GDM1 (cell line): ENCODE data around the gene ZBTB40.

Experiments used
- DNase-seq: peaks from one replicate; lab custom pipeline; 2025; lab: John Stamatoyannopoulos, UW

ZBTB40 gene

DNA sequence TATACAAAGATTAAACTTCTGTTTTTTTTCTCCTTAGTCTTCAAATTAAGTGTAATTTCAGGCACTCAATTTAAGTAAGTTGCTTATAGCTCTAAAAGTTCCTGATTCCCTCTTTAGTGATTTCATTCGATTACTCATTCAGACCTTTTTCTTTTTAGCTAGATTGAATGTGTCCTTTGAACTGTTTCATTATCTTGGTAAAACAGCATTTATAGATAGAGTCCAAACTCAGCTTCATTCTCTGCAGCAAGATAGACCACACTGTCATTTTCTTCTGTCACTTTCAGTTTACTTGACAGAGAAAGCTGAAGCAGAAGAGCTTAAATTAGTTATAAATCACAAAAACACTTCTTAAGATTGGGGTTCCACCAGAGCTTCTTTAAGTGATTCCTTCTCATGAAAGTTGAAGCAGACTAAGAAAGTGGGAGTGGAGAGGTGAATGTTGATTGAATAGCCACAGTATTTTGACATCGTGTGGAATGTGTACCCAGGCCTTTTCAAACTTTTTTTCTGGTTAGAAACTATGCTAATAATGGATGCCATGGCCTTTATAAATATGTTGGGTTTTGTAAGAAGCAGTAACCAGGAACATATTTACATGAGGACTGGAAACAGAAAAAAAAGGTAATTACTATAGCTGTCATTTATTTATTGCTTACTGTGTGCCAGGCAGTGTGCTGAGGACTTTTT lies 52.2 kb downstream of the ZBTB40 start:
- DNase-seq, result no peak

DNA sequence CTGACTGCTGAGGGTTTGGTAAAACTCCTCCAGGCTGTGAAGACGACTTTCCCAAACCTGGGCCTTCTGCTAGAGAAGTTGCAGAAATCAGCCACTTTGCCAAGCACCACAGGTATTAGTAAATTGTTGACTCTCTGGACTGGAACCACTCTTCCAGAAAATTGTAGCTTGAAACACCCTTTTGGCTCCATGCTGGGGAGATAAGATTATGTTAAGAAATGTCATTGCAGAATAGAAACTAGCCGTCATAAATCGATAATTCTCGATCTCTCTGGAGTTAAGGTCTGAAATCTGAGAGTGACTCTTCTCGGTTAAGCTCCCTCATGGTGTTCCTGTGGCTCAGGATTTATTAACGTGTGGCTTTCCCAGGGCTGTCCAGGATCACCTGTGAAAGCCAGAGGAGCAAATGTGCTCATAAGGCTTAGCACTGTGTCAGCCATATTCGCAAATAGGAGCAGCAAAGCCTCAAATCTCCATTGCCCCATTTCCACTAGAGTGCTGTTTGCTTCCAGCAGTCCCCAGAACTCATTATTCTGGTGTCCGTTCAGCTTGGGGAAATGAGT lies 54.6 kb downstream of the ZBTB40 start:
- DNase-seq, result no peak

DNA sequence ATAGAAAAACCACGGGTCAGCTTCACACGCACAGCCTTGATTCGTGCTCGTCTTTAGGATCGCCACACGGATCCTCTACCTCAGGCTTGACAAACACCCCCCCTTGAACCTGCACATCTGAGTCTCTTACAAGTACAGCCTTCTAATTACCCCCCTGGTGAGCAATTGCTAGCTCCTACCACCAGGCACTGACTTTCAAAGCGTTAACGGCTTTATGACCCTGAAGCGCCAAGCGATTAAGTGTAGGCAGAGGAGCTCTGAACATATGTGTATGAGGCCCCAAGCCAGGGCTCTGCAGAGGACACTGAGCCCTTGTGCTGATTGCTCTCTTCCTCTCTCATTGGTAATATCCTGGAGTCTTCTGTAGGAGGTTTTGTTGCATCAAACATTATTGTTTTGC lies 55.9 kb downstream of the ZBTB40 start:
- DNase-seq, result no peak

DNA sequence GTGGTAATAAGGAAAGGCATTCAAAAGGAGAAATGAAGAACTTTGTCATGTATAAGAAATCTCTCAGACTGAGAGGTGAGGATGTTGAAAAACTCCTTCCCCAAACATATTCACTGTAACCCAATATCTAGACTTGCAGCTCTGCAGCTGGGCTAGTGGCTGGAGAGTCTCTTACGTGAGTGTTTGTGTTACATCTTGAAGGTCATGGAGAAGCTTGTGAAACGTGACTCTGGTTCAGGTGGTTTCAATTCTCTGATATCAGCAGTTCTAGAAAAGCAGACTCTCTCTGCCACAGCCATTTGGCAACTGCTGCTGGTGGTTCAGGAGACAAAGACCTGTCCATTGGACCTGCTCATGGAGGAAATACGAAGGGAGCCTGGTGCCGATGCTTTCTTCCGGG lies 56.7 kb downstream of the ZBTB40 start:
- DNase-seq, result no peak

DNA sequence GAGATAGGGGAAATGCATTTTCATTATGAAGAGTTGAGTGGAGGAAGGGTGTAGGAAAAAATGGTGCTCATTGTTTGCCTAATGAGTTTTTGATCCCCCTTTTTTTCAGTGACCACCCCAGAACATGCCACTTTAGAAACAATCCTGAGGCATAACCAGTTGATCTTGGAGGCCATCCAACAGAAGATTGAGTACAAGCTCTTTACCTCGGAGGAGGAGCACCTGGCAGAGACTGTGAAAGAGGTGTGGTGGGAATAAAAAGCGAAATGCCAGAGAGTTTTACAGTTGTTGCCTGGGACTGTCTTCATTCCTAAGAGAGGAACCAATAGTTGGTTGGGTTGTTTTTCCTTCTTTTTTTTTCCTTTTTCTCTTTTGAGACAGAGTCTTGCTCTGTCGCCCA lies 57.3 kb downstream of the ZBTB40 start:
- DNase-seq, result no peak

DNA sequence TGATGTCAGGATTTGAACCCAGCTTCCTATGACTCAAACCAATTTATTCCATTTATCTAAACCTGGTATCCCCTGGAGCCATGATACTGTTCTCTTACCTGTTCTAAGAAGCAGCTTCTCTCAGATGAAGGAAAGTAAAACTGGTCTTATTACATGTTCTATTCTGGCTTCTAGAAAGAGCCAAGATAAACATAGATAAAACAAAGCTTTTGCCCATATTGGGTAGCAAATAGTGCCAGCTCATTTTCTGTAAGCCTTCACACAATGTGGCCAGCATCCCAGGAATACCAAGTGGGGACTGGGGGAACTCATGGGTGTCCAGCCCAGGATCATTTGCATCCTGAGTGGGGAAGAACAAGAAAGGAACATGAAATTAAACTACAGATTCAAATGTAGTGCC lies 58.2 kb downstream of the ZBTB40 start:
- no peak for DNase-seq

DNA sequence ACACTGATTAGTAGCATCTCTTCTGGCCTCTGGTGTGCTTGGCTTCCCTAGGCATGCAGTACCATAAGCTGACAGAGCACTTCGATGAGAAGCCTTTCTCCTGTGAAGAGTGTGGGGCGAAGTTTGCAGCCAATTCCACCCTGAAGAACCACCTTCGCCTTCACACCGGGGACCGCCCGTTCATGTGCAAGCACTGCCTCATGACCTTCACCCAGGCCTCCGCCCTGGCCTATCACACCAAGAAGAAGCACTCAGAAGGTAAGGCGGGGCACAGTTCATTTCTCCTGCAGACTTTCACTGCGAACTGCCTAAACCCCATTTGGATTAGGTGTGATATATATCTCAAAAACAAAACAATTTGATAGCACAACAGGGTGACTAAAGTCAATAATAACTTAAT lies 61.2 kb downstream of the ZBTB40 start:
- no peak for DNase-seq

DNA sequence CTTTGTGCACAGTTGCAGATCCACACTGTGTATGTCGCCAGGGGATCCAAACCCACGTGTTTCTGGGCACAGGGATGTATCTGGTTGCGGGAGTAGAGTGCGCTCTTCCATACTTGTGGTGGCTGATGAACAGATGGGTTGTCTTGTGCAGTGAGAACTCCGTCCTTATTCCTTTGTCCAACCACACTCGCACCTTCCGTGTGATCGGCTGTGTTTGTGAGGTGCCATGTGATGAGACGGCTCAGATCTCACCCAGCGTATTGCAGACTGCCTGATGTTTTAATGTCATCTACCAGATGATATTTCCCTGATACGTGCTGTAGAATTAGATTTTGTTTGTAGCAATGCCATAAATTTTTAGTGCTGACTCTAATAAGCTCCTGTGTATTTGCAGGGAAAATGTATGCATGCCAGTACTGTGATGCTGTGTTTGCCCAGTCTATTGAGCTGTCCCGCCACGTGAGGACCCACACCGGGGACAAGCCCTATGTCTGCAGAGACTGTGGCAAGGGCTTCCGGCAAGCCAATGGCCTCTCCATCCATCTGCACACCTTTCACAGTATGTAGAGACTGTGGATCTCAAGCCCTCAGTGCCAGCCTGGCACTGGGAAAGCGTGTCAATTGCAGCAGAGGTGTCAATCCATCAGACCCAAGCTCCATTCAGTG lies 65.4 kb downstream of the ZBTB40 start:
- no peak for DNase-seq

DNA sequence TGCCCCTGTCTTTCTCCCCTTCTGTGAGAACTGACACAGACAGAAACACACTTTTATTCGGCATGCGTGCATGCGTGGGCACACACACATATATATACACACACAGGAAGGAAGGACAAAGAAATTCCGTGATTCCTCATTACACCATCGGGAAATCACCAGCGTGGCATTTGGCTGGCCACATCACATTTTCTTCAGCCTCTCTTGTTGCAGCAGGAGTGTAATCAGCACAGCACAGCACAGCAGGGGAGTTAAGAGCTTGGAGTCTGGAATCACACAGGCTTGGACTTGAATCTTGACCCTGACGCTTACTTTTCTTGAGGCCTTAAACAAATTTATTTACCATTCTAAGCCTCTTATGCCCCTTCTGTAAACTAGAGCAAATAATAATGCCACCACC lies 66.3 kb downstream of the ZBTB40 start:
- DNase-seq, result no peak

DNA sequence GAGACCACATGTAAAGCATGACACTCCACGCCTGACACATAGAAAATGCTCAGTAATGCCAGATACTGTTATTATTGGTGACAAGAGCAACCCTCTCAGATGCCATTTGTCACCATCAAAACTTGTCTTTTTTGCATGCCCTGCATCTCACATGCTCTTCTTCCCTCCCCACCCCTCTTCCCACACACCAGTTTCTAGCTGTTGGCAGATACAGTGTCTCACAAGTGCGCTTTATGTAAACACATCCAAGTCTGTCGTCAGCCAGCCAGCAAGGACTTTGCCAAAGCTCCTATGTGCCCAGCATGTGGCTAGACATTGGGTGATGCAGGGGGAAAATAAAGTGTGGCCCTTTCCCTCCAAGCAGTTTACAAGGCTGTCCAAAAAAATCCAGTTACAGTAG lies 66.7 kb downstream of the ZBTB40 start:
- no peak for DNase-seq

DNA sequence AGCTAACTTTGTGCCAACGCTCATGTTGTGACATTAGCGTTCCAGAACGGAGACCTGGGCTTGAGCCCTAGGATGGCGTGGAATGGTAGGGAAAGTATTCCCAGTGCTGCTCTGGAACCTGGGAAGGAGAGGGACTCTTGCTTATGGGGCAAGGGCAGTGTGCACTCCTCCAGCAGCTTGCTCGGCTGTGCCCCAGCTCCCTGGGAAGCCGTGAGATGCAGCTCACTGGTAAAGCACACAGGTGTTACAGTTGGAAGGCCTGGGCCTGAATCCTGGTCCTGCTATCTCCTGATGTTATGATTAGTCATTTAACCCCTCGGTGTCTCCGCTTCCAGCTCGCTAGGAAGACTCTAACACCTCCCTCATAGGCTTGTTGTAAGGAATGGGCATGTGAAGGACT lies 69.2 kb downstream of the ZBTB40 start:
- no peak for DNase-seq

DNA sequence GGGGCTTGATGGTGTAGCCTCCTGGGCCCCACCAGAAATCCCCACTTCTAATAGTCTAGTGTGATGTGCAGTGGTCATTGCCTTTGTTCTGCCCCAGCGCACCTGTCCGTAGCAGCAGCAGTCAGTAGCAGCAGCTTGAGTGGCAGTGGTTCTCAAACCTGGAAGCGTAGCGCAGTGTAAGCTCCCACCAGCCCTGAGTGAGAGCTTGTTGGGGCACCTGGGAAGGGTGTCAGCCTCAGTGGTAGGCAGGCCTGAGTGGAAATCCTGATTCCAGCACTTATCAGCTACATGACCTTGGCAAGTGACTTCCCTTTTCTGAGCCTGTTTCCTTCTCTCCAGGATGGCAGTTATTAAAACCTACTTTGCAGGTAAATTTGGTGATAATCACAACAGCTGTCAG lies 70.0 kb downstream of the ZBTB40 start:
- no peak for DNase-seq

DNA sequence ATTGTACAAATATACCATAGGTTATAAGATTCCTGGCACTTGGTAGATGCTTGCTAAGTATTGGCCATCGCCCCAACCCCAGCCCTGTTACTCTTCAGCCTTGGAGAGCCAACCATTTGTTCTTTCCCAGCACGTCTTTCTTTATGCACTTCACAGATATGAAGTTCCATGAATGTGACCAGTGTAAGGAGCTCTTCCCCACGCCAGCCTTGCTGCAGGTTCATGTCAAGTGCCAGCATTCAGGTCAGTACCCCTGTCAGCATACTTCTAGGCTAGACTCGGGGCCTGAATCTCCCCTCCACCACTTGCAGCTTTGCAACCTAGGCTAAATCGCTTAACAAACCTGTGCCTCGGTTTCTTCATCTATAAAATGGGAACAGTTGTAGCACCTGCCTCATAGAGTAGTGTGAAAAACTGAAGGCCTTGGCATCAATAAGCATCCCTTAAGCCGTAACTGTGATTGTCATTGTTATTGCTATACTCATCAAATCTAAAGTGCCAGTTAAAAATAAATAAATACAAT lies 70.6 kb downstream of the ZBTB40 start:
- DNase-seq, result no peak

DNA sequence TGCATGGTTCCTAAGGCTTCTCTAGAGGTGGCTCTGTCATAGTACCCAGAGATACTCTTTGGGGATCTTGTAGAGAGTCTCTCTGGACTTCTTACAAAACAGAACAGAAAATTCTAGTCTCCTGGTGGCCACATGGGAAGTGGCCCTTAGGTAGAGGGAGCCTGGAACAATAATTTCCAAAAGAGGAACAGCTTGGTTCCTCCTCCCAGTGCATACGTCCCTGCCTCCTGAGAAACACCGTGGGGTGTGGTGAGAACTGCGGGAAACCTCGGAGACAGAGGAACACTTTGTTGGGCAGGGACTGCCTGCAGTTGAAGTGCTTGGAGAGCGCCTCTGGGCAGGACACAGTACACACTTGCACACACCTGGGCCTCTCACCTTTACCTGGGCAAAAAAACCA lies 72.8 kb downstream of the ZBTB40 start:
- no peak for DNase-seq

DNA sequence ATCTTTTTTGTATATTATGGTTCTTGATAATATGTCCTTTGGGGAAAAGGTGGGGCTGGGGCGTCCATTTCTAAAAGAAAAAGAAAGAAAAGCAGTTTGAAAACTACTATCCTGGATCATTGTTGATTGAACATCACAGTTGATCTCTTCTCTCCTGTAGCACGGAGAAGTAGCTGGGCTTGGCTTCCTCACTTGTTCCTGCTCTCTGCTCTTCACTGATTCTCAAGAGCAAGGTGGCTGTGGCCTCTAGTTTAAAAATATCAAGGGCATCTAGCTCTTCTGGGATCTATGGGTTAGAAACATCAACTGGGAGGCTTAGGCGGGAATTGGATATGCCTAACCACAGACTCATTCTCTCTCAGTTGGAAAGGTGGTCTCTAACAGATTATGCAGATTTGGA lies 73.6 kb downstream of the ZBTB40 start:
- DNase-seq, result no peak

DNA sequence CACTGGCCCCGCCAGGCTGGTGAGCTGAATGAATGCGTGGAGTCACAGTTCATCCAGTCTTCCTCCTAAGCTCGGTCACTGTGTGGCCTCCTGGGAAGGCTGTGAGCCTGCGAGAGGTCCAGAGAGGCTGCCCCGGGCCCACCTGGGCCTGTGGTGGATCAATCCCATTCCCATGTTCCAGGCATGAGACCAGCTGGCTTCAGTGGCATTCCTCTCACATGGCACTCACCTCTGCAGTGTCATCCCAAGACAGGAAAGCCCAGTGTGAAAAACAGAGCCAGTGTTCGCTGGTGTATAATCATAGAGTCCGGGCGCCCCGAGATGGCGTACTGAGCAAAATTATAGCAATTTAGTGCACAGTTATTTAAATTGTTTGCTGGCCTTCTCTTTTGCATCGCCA lies 74.0 kb downstream of the ZBTB40 start:
- no peak for DNase-seq

DNA sequence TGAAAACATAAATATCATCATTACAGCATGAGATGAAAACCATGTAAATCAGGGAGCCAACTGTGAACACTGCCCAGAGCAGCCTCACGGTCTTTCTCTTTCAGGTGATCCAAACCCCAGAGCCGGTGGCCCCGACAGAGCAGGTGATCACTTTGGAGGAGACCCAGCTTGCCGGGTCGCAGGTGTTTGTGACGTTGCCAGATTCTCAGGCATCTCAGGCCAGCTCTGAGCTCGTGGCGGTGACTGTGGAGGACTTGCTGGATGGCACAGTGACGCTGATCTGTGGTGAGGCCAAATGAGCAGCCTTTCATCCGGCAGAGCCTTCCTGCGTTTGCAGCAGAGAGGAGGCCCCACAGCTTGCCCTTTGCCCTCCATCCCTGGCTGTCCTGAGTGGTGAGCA lies 74.4 kb downstream of the ZBTB40 start:
- DNase-seq, result no peak

DNA sequence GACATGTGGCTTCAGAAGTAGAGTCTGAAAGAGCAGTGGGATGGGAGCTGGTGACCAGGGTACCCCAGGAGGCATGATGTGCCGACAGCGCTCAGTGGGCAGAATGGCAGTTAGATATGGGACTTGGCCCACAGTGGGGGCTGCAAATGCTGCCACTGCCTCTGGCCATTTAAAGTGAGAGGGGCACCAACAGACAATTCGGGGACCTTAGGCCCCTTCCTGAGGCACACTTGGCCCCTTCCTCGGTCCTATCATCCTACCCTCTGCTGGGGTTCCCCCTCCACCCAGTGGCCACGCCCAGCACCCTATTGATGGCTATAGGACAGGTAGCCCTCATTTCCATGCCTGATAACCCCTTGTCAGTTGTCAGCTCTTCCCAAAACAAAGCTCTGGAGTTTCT lies 75.0 kb downstream of the ZBTB40 start:
- no peak for DNase-seq

DNA sequence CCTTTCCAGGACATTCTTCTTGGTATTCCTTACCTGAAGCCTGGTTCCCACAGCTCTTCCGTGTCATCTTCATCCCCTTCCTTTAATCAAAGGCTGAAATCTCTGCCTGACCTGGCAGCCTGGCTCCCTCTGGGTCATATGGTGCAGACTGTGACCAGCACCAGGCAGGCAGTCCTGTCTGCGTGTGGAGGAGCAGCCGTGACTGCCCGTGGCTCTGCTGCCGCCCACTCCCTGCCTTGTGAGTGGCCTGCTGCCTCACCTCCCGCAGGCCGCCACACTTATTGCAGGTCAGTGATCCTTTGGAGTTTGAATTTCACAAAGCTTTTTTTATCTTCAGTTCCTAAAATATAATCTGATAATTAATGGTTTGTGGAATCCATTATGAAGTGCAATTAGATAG lies 75.5 kb downstream of the ZBTB40 start:
- no peak for DNase-seq

DNA sequence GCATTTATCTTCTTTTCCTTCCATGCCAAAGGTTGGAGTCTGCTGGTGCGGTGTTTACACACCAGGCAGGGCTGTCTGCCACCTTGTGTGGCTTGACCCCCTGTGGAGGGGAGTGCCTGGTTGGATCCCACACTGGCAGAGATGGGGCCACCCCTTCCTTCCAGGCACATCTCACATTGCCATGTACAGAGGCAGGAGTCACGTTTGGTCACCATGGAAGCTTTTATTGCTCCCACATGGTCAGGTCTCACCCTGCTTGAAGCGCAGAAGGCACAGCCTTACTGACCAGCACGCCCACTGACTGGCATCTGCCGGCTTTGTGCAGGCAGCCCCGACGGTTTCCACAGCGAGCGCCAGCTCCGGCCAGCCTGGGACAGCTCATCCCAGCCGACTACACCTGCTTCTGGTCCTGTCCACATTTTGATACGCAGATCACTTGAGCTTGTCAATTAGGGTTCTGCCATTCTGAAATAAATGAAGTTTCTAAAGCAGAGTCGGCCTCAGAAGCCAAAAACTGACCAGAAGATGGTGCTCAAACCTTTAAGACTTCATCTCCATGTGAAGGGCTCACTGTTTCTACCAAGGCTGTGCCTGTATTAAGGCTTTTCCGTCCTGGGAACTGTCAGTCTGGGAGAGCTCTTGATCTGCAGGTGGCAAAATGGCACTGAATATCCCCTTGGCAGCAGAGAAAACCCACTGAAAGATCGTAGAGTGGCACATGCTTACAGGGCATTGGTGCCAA lies 76.1 kb downstream of the ZBTB40 start:
- no peak for DNase-seq

DNA sequence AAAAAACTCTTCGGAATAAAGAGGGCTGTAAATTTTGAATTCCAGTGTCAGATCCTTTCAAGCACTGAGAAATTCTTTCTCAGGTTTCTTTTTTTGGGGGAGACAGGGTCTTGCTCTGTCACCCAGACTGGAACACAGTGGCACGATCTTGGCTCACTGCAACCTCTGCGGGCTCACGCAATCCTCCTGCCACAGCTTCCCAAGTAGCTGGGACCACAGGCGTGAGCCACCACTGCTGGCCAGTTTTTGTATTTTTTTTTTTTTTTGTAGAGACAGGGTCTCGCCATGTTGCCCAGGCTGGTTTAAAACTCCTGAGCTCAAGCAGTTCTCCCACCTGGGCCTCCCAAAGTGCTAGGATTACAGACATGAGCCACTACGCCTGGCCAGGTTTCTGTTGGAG lies 76.8 kb downstream of the ZBTB40 start:
- no peak for DNase-seq

DNA sequence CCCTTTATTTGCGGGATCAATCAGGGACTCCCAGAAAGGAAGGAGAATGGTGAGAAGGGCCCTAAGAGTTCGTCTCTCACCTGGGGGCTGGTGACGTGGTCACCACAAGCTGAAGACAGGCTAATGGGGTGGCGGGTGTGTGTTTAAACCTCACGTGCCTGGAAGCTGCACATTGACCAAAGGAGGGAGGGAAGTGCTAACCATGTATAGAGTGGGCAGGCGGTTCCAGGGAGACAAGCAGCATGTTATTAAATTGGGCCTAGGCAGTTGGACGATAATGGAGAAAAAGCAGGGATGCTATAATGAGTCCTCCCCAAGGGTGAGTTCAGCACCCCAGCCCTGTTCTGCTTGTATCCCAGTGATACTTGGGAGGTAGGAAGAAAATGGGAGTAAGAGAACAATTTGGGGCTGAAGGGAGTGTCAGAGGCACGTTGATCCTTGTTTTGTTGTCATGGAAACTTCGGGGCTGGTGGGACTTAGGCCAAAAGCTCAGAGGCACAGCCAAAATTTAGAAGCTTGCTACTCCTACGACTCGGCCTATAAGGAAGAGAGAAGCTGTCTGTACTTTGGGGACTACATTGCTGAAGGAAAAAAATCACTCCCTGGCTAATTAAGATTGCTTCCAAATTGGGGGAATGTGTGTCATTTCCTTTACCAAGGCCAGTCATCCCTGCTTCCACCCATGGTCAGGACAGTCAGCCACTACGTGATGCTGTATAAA lies 78.4 kb downstream of the ZBTB40 start:
- DNase-seq, result no peak
